ENCODE data around the gene S100A7. TPM values are rescaled to one million over a fixed set of nuclear protein-coding genes. Genes with fewer than 3 reads are reported as not detected.
A peak's percentile ranks its signal among the peaks of the same experiment; 100 is the strongest.

S100A7 gene
- not detected for total RNA-seq (2013)
- not detected for polyA plus RNA-seq
- not detected in 2 replicates for polyA minus RNA-seq
- total RNA-seq: 0 to 0.23 (median 0) reads per million in 11 experiments

GRCh38 chr1:153460551-153460950, at the start of gene S100A7:
Gene S100A7 (minus strand): TSS chr1:153460651. CDS start chr1:153459013, 1,638 bp downstream.
- Histone ChIP-seq H3K9me3 (replicated peaks in 1 of 2; ENCODE audit: control insufficient read depth in 1 of 2, insufficient read depth in 1 of 2, low read length in 2 of 2) (no peaks in the 10 kb centered on the region), H3K27me3 (ENCODE audit: control insufficient read depth in 2 of 2, insufficient read depth in 2 of 2, low read length in 2 of 2) (peaks cover 0 to under 1% of the 10 kb centered on the region in 2 donors), H3K27ac (ENCODE audit: low read depth in 1 of 2, low read length in 2 of 2) (no peak within 1 kb of the TSS), H3K4me2 (replicated peaks; ENCODE audit: extremely low read depth, low read length, poor library complexity, severe bottlenecking) (no peak within 1 kb of the TSS), H2AFZ (ENCODE audit: insufficient read depth, low read depth, low read length, poor library complexity, severe bottlenecking) (no peak within 1 kb of the TSS), H3K9ac (ENCODE audit: insufficient read depth, low read length, poor library complexity, severe bottlenecking) (no peak within 1 kb of the TSS), H4K20me1 (ENCODE audit: insufficient read depth, low read length) (no peaks in the 10 kb centered on the region), H3K36me3 (replicated peaks in 1 of 2; ENCODE audit: control insufficient read depth in 1 of 2, insufficient read depth in 2 of 2, low read length in 2 of 2) (no peaks in the 10 kb centered on the region), H3K4me1 (ENCODE audit: control insufficient read depth in 1 of 2, insufficient read depth in 2 of 2, low read length in 2 of 2) (no peaks in the 10 kb centered on the region), H3K79me2 (ENCODE audit: insufficient read depth, low read length) (no peaks in the 10 kb centered on the region), H3K4me3 (replicated peaks in 1 of 3; ENCODE audit: low read depth in 2 of 3, low read length in 3 of 3) (no peak within 1 kb of the TSS)
- Mint-ChIP-seq H3K27me3 (ENCODE audit: low read depth in 3 of 3) (peaks cover 8 to 32% (median 12%) of the 10 kb centered on the region in 3 donors), H3K27ac (no peak within 1 kb of the TSS), H3K36me3 (no peaks in the 10 kb centered on the region), H3K4me3 (no peak within 1 kb of the TSS), H3K4me1 (peaks cover under 1% of the 10 kb centered on the region), H3K9me3 (no peaks in the 10 kb centered on the region)
- intact Hi-C loops (cut with micrococcal nuclease): no loop called here
- DNase-seq: no peak
- TF ChIP-seq CTCF (IDR thresholded peaks at IDR 0.05): no peak
- 97% methylated on average over 3 of the region's 4 CpGs for WGBS (ENCODE audit: insufficient coverage)

GRCh38 chr1:153509729-153510354, 49.4 kb upstream of the S100A7 start:
- H3K27ac Mint-ChIP-seq: no peak overlapping the region
- intact Hi-C loops (cut with micrococcal nuclease): loop anchor here (2.0 to 10.0 kb wide), 6 partner anchors 37 to 477 kb away; partner anchors contain the start of genes RAB13 (in 1 of the 2), S100A14 (in 1 of the 2), S100A2 (in 1 of the 2) and S100A3 (in 1 of the 2)

More at GRCh38 chr1:153509729-153510354, 49.4 kb upstream of the S100A7 start:
- Mint-ChIP-seq H3K27me3 (ENCODE audit: low read depth in 3 of 3) (peaks cover 0 to 9% (median 3%) of the 10 kb centered on the region in 3 donors), H3K4me3 (no peak overlapping the region), H3K36me3 (no peaks in the 10 kb centered on the region), H3K9me3 (no peaks in the 10 kb centered on the region), H3K4me1 (peaks cover 35% of the 10 kb centered on the region)
- no peaks in the 10 kb centered on the region for H3K36me3 ChIP-seq (replicated peaks in 1 of 2; ENCODE audit: control insufficient read depth in 1 of 2, insufficient read depth in 2 of 2, low read length in 2 of 2)
- H3K79me2 ChIP-seq (ENCODE audit: insufficient read depth, low read length): no peaks in the 10 kb centered on the region
- peak; percentile 24 to 43 (median 29) for DNase-seq
- H3K9ac ChIP-seq (ENCODE audit: insufficient read depth, low read length, poor library complexity, severe bottlenecking): no peak overlapping the region
- no peak overlapping the region for H3K4me2 ChIP-seq (replicated peaks; ENCODE audit: extremely low read depth, low read length, poor library complexity, severe bottlenecking)
- peaks cover 23 to 30% of the 10 kb centered on the region in 2 donors for H3K4me1 ChIP-seq (ENCODE audit: control insufficient read depth in 1 of 2, insufficient read depth in 2 of 2, low read length in 2 of 2)
- no peaks in the 10 kb centered on the region for H3K27me3 ChIP-seq (ENCODE audit: control insufficient read depth in 2 of 2, insufficient read depth in 2 of 2, low read length in 2 of 2)
- H3K27ac ChIP-seq (ENCODE audit: low read depth in 1 of 2, low read length in 2 of 2): no peak overlapping the region
- H4K20me1 ChIP-seq (ENCODE audit: insufficient read depth, low read length): no peaks in the 10 kb centered on the region
- no peak overlapping the region for H2AFZ ChIP-seq (ENCODE audit: insufficient read depth, low read depth, low read length, poor library complexity, severe bottlenecking)
- WGBS (ENCODE audit: insufficient coverage): no CpG with 5 or more reads among the region's 4 CpGs
- no peaks in the 10 kb centered on the region for H3K9me3 ChIP-seq (replicated peaks in 1 of 2; ENCODE audit: control insufficient read depth in 1 of 2, insufficient read depth in 1 of 2, low read length in 2 of 2)
- H3K4me3 ChIP-seq (replicated peaks in 1 of 3; ENCODE audit: low read depth in 2 of 3, low read length in 3 of 3): no peak overlapping the region
- peak; percentile 67 for TF ChIP-seq CTCF (IDR thresholded peaks at IDR 0.05)

Data from CD14-positive monocyte (primary cell).